Measurements from ENCODE around the gene DYRK1A. TPM values are rescaled to one million over a fixed set of nuclear protein-coding genes. Genes with fewer than 3 reads are reported as not detected.
A peak's percentile ranks its signal among the peaks of the same experiment; 100 is the strongest.

Gene DYRK1A
- total and polyA plus RNA-seq, 10 of the 15 experiments (the other 5 are each of a cell fraction or from before 2014, with no cell fraction given) = 2.4 to 68.6 (median 30.7) TPM

- TF ChIP-seq, protein P1, sequence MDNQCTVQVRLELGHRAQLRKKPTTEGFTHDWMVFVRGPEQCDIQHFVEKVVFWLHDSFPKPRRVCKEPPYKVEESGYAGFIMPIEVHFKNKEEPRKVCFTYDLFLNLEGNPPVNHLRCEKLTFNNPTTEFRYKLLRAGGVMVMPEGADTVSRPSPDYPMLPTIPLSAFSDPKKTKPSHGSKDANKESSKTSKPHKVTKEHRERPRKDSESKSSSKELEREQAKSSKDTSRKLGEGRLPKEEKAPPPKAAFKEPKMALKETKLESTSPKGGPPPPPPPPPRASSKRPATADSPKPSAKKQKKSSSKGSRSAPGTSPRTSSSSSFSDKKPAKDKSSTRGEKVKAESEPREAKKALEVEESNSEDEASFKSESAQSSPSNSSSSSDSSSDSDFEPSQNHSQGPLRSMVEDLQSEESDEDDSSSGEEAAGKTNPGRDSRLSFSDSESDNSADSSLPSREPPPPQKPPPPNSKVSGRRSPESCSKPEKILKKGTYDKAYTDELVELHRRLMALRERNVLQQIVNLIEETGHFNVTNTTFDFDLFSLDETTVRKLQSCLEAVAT (IDR thresholded peaks at IDR 0.05) = 0 out of 2 replicates have a peak, but pooled peaks have one; percentile 30
- no peak for TF ChIP-seq ATF2 (IDR thresholded peaks at IDR 0.05; ENCODE audit: low read length)
- TF ChIP-seq POLR2AphosphoS5 (IDR thresholded peaks at IDR 0.05; ENCODE audit: low read length) = no peak
- peak in 1 of 2 experiments; percentile 7; a peak in 1 of 4 replicates for TF ChIP-seq EP300 (IDR thresholded peaks at IDR 0.05; ENCODE audit: borderline replicate concordance in 1 of 2, control insufficient read depth in 1 of 2, low read depth in 2 of 2, low read length in 2 of 2)
- TF ChIP-seq TCF3 (IDR thresholded peaks at IDR 0.05; ENCODE audit: borderline replicate concordance, insufficient read depth, low read depth, low read length) = no peak
- no peak for TF ChIP-seq RFX5 (IDR thresholded peaks at IDR 0.05; ENCODE audit: low read depth, low read length)
- TF ChIP-seq POLR2AphosphoS2 (IDR thresholded peaks at IDR 0.05; ENCODE audit: low read depth, low read length) = no peak
Observed at GRCh38 chr21:37461479-37461878, 94.9 kb downstream of the DYRK1A start (continued).

All from GM12878 (cell line).